Uterus (tissue), 4 donors: Measurements from ENCODE around the gene CLDN3. TPM values are rescaled to one million over a fixed set of nuclear protein-coding genes. Genes with fewer than 3 reads are reported as not detected.

Experiments used
- DNase-seq, 2 donors: peaks; one replicate each; pipeline ENCODE4 v3.0.0-alpha.2; 2019 to 2020
- H3K27ac ChIP-seq, 2 donors: fragments of 200-600 bp; sonication (generic); 1 replicate in 1 of 2; 2 replicates in 1 of 2; pipeline ENCODE4 v1.5.1; 2016 to 2018
- H3K27me3 ChIP-seq, 2 donors: fragments of 200-600 bp; sonication (generic); one replicate each; pipeline ENCODE4 v1.5.1; 2018 to 2019; ENCODE audit warnings: control low read depth in 1 of 2
- H3K36me3 ChIP-seq, 2 donors: fragments of 200-600 bp; sonication (generic); one replicate each; pipeline ENCODE4 v1.5.1; 2019; ENCODE audit warnings: control low read depth in 1 of 2
- H3K4me1 ChIP-seq, 2 donors: fragments of 200-600 bp; sonication (generic); one replicate each; pipeline ENCODE4 v1.5.1; 2018 to 2019; ENCODE audit warnings: control low read depth in 1 of 2
- H3K4me3 ChIP-seq, 2 donors: fragments of 200-600 bp; sonication (generic); 1 replicate in 1 of 2; 2 replicates in 1 of 2; pipeline ENCODE4 v1.5.1; 2018 to 2019; ENCODE audit warnings: mild to moderate bottlenecking in 1 of 2
- H3K9me3 ChIP-seq, 2 donors: fragments of 200-600 bp; sonication (generic); one replicate each; pipeline ENCODE4 v1.5.1; 2019; ENCODE audit warnings: control low read depth in 1 of 2
- POLR2A ChIP-seq, 2 donors: fragments of 450-650 bp; IDR thresholded peaks; one replicate each; pipeline ENCODE4 v1.6.1; 2016; ENCODE audit warnings: antibody characterized with exemption in 2 of 2, mild to moderate bottlenecking in 1 of 2, moderate library complexity in 1 of 2
- intact Hi-C: fragments of 100-400 bp; cut with DNase I; formaldehyde crosslinking; loops from one replicate; pipeline ENCODE4 v1.15.1; 2023; ENCODE audit warnings: low total_unique reads
- total RNA-seq, 4 donors: library from RNA; depleted of rRNA in 3 of 4; stranded (reverse); fragments of >200 nt in 3 of 4; gene quantifications; one replicate each; pipeline versions ENCODE4 v1.1.0 to v1.2.4, GENCODE V29; 2014 to 2023
- TF ChIP-seq, protein P1 (sequence below), 4 experiments: fragments of 200-600 bp in 2 of 4; fragments of 450-650 bp in 2 of 4; sonication (generic) in 2 of 4; IDR thresholded peaks; one replicate each; pipeline ENCODE4 v1.5.1; 2016 to 2019; ENCODE audit warnings: antibody characterized with exemption in 4 of 4, mild to moderate bottlenecking in 2 of 4, moderate library complexity in 1 of 4
- donor health status: DM: yes; HTN: yes; CAD: no.

The CLDN3 gene
- total RNA-seq, 4 donors from 2014 or later, result 0.51 to 15.1 (median 0.88) TPM; not detected in 1

DNA sequence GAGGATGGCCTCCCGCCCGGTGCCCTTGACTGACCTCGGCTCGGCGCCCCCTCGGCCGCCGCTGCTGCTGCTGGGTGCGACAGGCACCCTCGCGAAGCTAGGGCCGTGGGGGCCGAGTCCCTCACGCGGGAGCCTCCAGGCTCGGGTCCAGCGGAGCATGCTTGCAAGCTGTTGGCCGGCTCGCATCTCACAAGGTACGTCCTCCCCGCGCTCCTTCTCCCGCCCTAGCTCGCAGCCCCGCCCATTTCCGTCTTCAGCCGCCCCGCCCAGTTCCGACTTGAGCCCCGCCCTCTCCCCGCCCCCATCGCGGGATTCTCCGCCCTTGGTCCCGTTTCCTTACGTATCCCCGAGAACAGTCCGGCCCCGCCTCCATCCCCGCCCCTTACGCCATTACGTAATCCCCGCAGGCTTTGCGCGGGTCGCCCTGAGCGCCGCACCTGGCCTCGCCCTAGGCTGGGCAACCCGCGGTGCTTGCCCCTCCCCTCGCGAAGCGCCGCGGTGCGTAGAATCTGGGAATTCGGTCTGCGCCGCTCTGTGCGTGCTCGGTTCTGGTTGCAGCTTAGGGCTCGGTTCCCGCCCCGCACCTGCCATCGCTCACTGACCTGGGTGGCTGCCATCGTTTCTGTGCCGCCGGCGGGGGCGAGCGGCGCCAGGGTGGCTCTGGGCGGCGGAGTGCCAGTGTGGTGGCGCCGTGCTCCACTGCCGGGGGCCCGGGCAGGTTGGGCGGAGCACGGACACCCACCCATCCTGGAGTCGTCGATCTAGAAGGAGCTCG lies 31.3 kb downstream of the CLDN3 start, which contains the start of gene ABHD11:
Gene ABHD11, minus strand, starts transcription at position 191 of the 775 bp plus-strand sequence. Its CDS starts 32 bp downstream, at position 159.
- Histone ChIP-seq H3K36me3 (no peaks in the 10 kb centered on the region), H3K27me3 (no peaks in the 10 kb centered on the region), H3K4me1 (peaks cover 0 to 3% of the 10 kb centered on the region in 2 donors), H3K9me3 (no peaks in the 10 kb centered on the region), H3K27ac (peak within 1 kb of the TSS; percentile 78 to 94), H3K4me3 (peak within 1 kb of the TSS; percentile 57 to 67)
- peak; percentile 98 to 99 for DNase-seq
- intact Hi-C loops, result no loop called here
- TF ChIP-seq POLR2A (IDR thresholded peaks at IDR 0.05), result peak; percentile 74 to 97
- TF ChIP-seq, protein P1, sequence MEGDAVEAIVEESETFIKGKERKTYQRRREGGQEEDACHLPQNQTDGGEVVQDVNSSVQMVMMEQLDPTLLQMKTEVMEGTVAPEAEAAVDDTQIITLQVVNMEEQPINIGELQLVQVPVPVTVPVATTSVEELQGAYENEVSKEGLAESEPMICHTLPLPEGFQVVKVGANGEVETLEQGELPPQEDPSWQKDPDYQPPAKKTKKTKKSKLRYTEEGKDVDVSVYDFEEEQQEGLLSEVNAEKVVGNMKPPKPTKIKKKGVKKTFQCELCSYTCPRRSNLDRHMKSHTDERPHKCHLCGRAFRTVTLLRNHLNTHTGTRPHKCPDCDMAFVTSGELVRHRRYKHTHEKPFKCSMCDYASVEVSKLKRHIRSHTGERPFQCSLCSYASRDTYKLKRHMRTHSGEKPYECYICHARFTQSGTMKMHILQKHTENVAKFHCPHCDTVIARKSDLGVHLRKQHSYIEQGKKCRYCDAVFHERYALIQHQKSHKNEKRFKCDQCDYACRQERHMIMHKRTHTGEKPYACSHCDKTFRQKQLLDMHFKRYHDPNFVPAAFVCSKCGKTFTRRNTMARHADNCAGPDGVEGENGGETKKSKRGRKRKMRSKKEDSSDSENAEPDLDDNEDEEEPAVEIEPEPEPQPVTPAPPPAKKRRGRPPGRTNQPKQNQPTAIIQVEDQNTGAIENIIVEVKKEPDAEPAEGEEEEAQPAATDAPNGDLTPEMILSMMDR (IDR thresholded peaks at IDR 0.05), result peak in 1 of 4 experiments; percentile 5

DNA sequence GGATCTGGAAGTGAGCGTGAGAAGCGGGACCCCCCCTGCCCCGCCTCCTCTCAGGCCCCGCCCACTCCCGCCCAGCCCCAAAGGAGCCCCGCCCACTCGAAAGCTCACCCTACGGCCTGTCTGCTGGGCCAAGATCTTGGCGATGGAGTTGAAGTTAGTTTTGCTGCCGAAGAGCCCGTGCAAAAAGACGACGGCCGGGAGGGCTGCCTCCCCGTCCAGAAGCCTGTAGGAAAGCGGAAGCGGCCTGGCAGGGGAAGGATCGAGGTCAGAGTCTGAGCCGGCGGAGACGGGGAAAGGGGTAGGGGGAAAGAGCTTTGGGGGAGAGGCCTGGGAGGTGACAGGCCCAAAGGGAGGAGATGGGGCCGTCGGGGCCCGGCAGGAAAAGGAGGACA lies 31.9 kb downstream of the CLDN3 start:
- intact Hi-C loops, result no loop called here
- Histone ChIP-seq H3K36me3 (no peaks in the 10 kb centered on the region), H3K27me3 (no peaks in the 10 kb centered on the region), H3K27ac (peak overlapping the region; percentile 18 to 94), H3K9me3 (no peaks in the 10 kb centered on the region), H3K4me1 (peaks cover 0 to 3% of the 10 kb centered on the region in 2 donors), H3K4me3 (peak overlapping the region; percentile 57 to 67)
- no peak for TF ChIP-seq POLR2A (IDR thresholded peaks at IDR 0.05)
- TF ChIP-seq, protein P1 (IDR thresholded peaks at IDR 0.05), result no peak
- peak; percentile 61 to 63 for DNase-seq

- H3K36me3 ChIP-seq, result no peaks in the 10 kb centered on the region
- peak overlapping the region; percentile 57 to 67 for H3K4me3 ChIP-seq
- peaks cover 0 to 3% of the 10 kb centered on the region in 2 donors for H3K4me1 ChIP-seq
- H3K27ac ChIP-seq, result peak overlapping the region; percentile 18 to 94
- DNase-seq, result no peak
- H3K9me3 ChIP-seq, result no peaks in the 10 kb centered on the region
- intact Hi-C loops, result no loop called here
- H3K27me3 ChIP-seq, result no peaks in the 10 kb centered on the region
- TF ChIP-seq, protein P1 (IDR thresholded peaks at IDR 0.05), result no peak
- TF ChIP-seq POLR2A (IDR thresholded peaks at IDR 0.05), result no peak
These were observed 32.4 kb downstream of the CLDN3 start for GRCh38 chr7:73737491-73738219.

DNA sequence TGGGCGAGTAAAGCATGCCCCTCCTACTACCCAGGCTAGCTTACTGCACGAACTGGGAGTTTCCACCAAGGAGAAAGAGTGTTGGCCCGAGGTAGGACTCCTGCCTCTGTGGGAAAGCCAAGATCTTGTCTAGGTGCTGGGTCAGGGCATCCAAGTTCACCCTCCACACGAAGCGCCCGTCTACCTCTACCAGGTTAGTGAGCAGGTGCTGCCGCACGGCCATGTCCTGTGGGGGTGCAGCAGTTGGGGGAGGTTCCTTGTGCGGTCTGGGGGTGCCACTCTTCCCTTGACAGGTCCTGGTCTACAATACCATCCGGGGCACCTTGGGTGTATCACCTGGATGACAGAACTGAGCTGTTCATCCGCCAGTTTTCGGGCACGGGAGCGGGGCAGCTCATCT lies 33.2 kb downstream of the CLDN3 start:
- intact Hi-C loops, result no loop called here
- Histone ChIP-seq H3K4me3 (no peak overlapping the region), H3K27ac (no peak overlapping the region), H3K4me1 (peaks cover 0 to 3% of the 10 kb centered on the region in 2 donors), H3K9me3 (no peaks in the 10 kb centered on the region), H3K36me3 (no peaks in the 10 kb centered on the region), H3K27me3 (no peaks in the 10 kb centered on the region)
- no peak for DNase-seq
- TF ChIP-seq, protein P1 (IDR thresholded peaks at IDR 0.05), result no peak
- TF ChIP-seq POLR2A (IDR thresholded peaks at IDR 0.05), result no peak

GRCh38 chr7:73735528-73735905 lies 34.6 kb downstream of the CLDN3 start:
- intact Hi-C loops, result no loop called here
- H3K27ac ChIP-seq, result no peak overlapping the region

More at GRCh38 chr7:73735528-73735905, 34.6 kb downstream of the CLDN3 start:
- H3K36me3 ChIP-seq, result no peaks in the 10 kb centered on the region
- no peak overlapping the region for H3K4me3 ChIP-seq
- TF ChIP-seq, protein P1 (IDR thresholded peaks at IDR 0.05), result no peak
- TF ChIP-seq POLR2A (IDR thresholded peaks at IDR 0.05), result no peak
- DNase-seq, result no peak
- H3K4me1 ChIP-seq, result peaks cover 0 to 3% of the 10 kb centered on the region in 2 donors
- no peaks in the 10 kb centered on the region for H3K27me3 ChIP-seq
- H3K9me3 ChIP-seq, result no peaks in the 10 kb centered on the region
